ENCODE data around the gene PSME1.

Gene PSME1

DNA sequence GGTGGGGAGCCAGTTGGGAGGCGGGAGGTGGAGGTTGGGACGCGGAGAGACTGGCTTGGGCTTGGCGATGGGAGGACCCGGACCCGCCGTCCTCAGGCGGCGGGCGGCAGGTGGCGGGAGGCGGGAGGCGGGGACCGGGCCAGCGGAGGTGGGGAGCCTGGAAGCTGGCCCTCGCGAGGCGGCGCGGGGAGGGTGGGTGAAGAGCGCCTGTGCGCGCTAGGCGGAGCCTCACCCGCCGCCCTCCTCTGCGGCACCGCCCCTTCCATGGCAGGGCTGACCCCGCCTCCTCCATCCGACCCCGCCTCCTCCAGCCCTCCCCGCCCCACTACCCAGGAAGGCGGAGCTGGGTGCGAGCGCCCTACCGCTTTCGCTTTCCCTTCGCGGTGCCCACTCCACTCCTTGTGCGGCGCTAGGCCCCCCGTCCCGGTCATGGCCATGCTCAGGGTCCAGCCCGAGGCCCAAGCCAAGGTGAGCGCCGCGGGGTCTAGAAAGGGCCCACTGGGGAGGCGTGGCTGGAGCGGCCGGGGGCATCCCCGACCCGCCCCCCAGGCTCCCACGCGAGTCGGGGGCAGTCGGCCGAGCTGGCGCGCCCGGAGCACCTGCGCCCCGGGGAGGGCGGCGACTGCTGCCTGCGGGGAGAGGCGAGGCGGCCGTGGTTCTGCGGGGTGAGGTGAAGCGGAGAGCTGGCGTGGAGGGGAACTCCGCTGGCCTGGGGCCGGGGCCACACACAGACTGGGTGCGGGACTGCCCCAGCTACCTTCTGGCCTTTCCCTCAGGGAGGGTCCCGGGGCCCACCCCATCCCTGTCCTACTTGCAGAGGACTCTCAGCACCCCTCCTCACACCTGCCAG, at the start of gene PSME1:
Gene PSME1 (plus strand): TSS at position 361 of the 850 bp plus-strand sequence. CDS start 69 bp downstream, at position 430.
- DNase-seq (ENCODE audit: low spot score), result peak; percentile 93

DNA sequence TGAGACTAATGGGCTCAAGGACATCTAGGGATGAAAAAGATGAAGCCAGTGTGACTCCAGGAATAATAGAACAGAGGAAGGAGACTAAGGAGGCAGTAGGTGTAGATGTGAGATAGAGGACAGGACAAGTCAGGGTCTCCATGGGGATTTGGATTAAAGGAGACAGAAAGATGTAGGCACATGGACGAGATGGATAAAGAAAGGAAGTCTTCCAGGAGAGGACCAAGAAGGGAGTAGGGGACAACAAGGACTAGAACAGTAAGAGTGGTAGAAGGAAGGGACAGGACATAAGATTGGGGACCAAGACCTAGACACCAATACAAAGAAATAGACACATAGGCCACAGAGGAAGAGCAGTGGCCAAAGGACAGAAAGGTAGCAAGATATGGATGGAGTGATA, 49.0 kb upstream of the PSME1 start:
- DNase-seq (ENCODE audit: low spot score), result no peak

DNA sequence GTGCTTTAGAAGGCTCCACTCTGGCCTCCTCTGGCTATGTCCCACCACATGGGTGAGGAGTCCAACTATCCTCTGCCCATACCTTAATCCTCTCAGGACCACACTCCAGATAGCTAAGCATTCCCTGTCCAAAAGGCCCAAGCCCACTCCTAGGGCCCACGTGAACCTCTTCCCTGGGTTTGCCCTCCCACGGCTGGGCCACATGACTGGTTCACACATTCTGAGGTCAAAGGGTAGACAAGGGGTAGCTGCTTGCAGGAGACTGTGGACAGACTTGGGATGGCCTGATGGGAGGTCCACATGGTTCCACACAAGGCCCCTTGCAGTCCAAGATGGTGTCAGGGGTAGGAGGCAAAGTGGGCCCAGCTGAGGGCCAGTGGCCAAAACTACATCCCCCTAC, 47.9 kb upstream of the PSME1 start:
- no peak for DNase-seq (ENCODE audit: low spot score)

DNA sequence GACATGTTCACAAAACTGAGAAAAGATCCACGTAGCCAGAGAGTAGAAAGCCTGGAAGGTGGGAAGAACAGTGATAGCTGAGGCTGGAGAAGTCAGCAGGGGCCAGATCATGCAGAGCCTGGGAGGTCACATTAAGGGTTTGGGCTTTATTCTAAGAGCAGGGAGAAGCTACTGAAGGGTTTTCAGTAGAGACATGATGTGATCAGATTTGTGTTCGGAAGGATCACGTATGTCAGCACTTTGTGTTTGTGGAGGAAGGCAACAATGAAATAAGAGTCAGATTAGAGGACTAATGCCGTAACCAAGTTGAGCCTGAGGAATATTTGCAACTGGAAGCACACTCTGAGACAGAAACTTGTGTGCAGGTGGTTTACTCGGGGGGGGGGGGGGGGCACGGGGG, 46.1 kb upstream of the PSME1 start:
- DNase-seq (ENCODE audit: low spot score), result no peak

DNA sequence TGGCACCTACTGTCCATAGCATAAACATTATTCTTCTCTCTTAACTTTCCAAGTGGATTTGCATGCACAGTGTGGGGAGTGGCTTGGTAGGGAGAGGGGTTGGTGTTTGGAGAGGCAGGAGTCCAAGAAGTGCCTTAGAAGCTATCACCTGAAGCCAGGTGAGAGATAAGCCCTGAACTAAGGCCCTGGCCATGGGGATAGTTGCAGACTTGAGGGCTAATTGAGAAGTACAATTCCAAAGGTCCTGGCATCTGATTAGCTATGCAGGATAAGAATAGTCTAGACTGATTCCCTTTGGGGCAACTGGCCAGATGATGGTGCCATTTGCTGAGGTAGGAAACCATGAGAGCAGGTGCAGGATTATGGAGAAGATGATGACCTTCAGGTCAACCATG, 43.9 kb upstream of the PSME1 start:
- DNase-seq (ENCODE audit: low spot score), result no peak

DNA sequence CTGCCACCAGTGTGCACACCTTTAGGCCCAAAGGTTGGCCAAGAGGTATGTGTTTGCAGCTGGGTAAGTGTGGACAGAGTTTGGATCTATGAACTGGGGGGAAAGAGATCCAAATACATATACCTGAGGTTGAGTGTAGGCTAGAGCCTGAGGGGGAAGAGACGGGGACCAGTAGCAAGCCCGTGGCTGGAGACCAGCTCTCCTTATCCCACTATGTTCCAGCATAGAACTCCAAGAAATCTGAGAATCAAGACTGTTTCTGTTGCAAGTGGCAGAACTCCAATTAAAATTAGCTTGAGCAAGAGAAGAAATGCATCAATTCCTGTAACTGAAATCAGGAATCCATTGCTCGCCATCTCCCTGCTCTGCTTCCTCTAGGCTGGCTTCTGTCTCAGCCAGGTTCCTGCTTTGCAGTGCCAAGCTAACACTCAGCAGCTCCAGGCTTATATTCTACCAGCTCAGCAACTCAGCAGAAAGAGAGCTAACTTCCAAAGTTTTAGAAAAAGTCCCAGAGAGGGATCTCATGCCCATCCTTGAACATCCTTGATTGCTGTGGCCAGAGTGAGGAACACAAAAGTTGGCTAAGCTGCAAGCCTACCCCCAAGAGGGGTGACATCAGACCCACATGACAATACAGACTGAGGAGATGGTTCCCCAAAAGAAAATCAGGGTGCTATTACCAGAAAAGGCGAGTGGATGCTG, 43.3 kb upstream of the PSME1 start:
- no peak for DNase-seq (ENCODE audit: low spot score)

DNA sequence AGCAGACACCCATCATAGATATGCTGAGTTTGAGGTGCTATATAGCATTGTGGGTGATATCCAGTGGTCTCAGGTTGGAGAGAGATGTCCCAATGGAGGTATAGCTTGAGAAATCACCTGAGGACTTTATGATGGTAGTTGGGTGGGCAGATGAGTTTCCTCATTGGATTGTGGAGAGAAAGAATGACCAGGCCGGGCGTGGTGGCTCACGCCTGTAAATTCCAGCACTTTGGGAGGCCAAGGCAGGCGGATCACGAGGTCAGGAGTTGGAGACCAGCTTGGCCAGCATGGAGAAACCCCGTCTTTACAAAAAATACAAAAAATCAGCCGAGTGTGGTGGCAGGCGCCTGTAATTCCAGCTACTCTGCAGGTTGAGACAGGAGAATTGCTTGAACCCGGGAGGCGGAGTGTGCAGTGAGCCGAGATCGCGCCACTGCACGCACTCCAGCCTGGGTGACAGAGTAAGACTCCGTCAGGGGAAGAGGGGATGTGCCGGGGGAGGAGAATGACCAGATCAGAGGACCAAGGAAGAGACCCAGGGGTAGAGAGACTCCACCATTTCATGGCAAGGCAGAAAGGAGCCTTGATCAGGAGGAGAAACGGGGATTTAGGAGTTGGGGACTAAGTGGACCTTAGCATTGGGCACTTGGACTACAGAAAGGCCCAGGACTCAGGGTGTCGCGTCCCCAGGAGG, 42.6 kb upstream of the PSME1 start:
- peak; percentile 52 for DNase-seq (ENCODE audit: low spot score)

DNA sequence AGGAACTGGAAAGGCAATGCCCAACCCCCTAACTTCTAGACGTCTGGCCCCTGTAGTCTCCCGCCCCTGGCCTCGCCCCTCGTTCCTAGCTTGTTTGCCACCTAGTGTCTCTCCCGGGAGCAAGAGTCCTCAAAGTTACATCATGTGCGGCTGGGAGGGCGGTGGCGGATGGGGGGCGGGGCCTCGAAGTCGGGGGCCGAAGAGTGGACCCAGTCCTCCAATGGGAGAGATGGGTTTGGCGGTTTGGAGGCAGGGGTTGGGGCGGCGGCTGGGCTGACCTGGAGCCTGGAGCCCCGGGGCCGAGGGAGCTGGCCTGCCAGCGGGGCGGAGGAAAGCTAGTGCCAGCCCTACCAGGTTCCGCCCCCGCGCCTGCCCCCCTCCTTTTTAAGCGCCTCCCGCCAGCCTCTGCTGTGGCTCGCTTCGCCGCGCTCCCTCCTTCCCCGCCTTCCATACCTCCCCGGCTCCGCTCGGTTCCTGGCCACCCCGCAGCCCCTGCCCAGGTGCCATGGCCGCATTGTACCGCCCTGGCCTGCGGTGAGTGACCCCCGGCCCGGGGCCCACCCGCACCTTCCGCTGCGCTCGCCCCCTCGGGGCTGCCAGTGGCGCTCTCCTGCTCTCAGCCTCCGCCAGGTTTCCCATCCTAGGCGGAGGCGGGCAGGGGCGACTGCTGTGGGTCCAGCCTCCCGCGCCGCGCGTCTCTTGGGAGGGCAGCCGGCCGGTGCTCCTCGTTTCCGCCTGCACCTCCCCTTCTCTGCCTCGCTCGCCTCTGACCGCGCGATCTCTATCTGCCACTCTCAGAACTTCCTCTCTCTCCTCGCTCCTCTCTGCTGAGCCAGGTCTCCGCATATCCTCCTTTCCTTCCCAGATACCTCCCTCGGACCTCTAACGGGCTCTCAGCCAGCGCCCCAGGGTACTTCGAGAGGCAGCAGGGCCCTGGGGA, 41.8 kb upstream of the PSME1 start, which contains the start of gene PCK2:
Gene PCK2 (plus strand): TSS at position 411 of the 940 bp plus-strand sequence. CDS start 95 bp downstream, at position 506.
- peak; percentile 96 for DNase-seq (ENCODE audit: low spot score)

DNA sequence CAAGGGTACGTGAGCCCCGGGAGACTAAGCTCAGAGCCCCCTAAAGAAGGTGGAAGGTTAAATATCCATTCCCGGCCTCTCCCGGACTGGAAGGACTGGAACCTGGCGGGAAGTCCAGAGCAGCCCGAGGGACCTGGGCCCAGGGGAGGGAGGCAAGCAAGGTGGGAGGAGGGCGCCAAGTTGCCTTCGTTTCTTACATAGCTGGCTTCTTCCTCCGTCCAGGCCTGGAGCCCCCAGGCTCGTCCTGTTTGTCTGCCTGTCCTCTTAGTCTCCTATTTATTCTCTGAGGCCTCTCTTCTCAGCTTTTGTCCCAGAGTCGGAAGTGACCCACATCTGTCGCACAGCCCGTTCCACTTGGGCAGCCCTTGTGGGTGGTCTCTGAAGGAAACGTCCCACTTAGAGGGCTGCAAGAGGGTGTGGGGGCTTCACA, 41.1 kb upstream of the PSME1 start:
- no peak for DNase-seq (ENCODE audit: low spot score)

DNA sequence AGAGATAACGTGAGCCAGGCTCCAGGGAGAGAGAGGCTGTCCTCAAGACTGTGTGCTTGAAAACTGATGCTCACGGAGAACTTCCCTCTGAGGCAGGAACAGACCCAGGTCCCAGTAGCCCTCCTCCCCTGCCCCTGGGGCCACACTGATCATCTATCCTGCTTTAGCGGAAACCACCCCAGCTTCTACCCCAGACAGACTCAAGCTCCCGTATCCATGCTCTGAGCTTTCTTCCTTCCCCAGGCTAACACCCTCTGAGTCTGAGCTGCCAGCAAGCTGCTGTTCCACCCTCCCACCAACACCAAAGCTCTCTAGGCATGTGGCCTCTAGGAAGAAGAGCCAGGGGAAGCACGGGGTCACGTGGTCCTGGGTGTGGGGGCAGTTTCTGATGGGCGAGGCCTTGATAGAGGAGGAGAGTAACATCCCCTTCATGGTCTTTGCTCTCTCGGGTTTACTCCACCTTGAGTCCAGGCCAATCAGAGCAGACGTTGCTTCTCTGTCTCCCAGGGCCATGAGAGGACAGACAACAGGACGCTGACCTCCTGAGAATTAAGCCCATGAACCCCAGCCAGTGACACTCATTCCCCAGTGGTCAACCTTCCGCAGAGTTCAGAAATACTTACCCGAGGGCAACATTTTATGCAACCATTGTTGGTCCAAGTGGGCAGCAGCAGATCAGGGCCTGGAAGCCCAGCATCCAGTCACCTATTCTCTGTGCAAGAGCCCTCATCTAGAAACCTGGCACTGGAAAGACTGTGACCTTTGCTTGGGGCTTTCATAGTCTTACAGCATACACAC, 40.5 kb upstream of the PSME1 start:
- DNase-seq (ENCODE audit: low spot score), result peak; percentile 69

DNA sequence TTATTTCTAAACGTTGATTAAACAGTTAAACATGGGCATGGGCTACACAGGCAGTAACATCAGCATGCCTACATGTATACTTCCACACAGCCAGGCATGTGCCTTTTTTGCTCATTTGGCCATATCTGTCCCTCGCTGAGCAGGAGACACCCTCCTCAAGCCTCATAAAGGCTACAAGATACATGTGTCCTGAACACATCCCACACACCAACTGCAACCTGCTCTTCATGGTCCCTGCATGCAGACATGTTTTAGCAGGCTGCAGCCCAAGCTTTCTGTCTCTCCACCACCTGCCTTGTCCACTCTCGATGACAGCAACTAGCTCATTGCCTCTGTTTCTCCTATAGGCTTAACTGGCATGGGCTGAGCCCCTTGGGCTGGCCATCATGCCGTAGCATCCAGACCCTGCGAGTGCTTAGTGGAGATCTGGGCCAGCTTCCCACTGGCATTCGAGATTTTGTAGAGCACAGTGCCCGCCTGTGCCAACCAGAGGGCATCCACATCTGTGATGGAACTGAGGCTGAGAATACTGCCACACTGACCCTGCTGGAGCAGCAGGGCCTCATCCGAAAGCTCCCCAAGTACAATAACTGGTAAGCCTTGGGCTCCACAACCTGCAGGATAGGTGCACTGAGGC, 39.3 kb upstream of the PSME1 start:
- no peak for DNase-seq (ENCODE audit: low spot score)

DNA sequence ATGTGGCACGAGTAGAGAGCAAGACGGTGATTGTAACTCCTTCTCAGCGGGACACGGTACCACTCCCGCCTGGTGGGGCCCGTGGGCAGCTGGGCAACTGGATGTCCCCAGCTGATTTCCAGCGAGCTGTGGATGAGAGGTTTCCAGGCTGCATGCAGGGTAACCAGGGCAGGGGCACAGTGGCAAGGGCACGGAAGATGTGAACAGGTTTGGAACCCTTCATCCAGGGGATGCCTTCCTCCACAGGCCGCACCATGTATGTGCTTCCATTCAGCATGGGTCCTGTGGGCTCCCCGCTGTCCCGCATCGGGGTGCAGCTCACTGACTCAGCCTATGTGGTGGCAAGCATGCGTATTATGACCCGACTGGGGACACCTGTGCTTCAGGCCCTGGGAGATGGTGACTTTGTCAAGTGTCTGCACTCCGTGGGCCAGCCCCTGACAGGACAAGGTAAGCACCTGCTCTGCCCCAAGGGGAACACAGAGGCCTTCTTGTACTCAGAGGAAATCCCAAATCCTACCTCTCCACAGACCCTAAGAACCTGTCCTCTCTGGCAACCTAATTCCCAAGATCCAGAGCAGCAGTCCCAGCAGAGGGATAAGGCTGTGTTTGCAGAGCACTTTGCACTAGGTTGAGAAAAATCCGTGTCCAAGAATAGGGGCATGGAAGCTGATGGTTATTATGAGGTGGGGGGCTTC, 37.6 kb upstream of the PSME1 start:
- no peak for DNase-seq (ENCODE audit: low spot score)

DNA sequence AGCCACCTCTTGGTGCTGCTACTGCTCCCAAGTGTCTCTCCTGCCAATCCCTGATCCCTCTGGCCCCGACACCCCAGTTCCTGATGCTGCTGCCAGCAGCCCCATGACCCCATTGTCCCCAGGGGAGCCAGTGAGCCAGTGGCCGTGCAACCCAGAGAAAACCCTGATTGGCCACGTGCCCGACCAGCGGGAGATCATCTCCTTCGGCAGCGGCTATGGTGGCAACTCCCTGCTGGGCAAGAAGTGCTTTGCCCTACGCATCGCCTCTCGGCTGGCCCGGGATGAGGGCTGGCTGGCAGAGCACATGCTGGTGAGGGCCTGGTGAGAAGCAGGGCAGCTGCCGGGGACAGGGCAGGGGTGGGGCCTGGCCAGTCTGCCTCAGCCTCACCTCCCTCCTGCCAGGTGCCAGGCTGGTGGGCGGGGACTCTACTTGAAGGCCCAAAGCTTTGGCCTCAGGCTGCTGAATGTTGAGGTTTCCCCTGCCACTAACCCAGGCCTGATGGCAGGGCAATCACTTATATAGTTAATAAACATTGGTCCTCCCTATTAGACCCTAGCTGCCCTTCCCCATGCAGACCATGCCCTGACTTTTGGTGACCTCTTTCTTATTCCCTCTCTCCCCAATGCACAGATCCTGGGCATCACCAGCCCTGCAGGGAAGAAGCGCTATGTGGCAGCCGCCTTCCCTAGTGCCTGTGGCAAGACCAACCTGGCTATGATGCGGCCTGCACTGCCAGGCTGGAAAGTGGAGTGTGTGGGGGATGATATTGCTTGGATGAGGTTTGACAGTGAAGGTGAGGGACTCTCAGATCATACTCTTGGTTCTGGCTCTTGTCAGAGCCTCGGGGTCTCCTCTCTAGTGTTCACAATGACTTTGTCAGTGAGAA, 36.8 kb upstream of the PSME1 start:
- no peak for DNase-seq (ENCODE audit: low spot score)

DNA sequence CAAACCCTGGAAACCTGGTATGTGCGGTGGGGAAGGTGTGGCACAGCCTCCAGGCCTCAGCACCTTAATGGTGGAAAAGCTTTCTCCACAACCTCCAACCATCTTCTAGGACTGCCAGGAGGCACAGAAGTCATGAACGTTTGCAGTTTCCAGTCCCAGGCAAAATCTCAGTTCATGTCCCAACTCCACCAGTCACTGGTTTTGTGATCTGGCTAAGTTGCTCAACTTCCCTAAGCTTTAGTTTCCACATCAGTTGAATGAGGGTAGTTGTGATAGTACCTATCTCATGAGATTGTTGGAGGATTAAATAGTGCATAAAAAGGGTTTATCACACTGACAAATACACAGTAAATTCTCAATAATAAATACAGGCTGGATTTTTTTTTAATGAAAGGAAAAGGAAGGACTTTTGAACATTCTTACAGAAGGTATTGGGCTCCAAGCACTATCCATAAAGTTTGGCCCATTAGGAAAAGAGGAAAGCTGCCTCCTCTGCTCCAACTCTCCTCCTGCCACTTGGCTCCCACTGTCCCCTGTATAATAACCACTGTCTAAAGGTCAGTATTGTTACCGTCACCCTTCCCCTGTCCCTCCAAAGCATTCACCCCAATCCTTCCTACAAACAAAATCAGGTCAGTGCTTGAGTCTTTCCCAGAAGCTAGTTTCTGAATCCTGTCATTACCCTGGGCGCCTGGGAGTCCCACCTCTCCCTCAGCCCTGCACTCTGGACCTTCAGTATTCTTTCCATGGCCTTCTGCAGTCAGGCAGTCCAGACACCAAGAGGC, 35.6 kb upstream of the PSME1 start:
- no peak for DNase-seq (ENCODE audit: low spot score)

DNA sequence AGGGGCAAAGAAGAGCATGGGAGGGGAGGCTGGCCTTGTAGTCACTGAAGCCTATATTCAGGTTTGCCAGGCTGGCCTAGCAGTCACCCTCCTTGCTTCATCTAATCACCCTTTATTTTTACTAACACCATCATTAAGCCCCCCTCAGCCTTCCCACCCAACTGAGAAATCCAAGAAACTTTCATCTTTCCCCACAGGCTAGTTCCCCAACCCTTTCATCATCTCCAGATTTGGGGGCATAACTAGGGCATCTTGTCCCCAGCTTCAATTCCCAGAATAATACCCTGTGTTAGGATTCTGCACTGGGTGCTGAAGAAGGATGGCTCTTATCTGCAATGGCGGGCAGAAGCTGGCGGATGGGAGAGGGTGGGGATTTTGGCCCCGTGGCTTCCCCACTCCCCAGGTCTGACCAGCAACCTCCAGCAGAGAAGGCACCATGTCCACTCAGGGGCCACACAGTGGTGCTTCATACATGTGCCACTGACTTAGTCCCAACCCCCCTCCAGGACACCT, 35.0 kb upstream of the PSME1 start:
- DNase-seq (ENCODE audit: low spot score), result no peak

DNA sequence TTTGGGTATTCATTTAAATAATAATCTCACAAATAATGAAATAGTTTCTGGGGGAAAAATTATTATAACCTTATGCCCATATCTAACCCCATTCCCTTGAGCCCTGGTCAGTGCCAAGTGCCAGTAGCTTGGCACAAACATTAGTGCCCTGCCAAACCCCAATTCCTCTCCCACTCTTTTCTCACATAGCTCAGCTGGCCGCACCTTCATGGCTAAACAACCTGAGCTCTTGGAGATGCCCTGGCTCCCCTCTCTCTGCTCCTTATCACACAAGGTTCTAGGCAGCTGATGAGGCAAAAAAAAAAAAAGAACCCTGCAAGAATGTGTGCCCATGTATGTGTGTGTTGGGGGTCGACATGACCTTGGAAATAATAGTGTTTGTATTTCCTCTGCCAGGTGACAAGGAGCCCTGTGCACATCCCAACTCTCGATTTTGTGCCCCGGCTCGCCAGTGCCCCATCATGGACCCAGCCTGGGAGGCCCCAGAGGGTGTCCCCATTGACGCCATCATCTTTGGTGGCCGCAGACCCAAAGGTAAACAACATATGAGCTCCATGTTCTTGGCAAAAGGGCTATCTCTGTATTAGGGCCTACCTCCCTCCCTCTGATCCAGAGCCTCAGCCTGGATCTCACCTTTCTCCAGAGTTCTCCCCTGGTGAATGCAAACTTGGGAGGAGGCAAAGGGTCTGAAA, 33.5 kb upstream of the PSME1 start:
- DNase-seq (ENCODE audit: low spot score), result no peak

DNA sequence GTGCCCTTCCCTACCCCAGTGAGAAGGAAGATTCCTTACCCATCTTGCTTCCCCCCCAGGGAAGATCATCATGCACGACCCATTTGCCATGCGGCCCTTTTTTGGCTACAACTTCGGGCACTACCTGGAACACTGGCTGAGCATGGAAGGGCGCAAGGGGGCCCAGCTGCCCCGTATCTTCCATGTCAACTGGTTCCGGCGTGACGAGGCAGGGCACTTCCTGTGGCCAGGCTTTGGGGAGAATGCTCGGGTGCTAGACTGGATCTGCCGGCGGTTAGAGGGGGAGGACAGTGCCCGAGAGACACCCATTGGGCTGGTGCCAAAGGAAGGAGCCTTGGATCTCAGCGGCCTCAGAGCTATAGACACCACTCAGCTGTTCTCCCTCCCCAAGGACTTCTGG, 32.5 kb upstream of the PSME1 start:
- DNase-seq (ENCODE audit: low spot score), result no peak
